Activated naive CD4-positive, alpha-beta T cell treated with anti-CD3 and anti-CD28 coated beads, Interleukin-2, amount 10 ng/mL, durations not matched to agents 7 days and 5 days (primary cell): Measurements from ENCODE around the gene TSPAN10.

Source experiments
- CTCF ChIA-PET: fragments of 350-600 bp; sonication (Branson Sonifier 250); formaldehyde crosslinking; loops from one replicate; lab custom pipeline; 2021; ENCODE audit warnings: antibody characterized with exemption; lab: Charles Lee
- DNase-seq: peaks from one replicate; pipeline ENCODE4 v3.0.0-alpha.2; 2020
- H3K27ac Mint-ChIP-seq: one replicate; pipeline ENCODE4 v1.8.0; 2021; ENCODE audit warnings: mild to moderate bottlenecking, moderate library complexity, mixed read lengths
- H3K27me3 Mint-ChIP-seq: one replicate; pipeline ENCODE4 v1.8.0; 2021; ENCODE audit warnings: mild to moderate bottlenecking, mixed read lengths
- H3K36me3 Mint-ChIP-seq: one replicate; pipeline ENCODE4 v1.8.0; 2021; ENCODE audit warnings: mixed read lengths
- H3K4me1 Mint-ChIP-seq: one replicate; pipeline ENCODE4 v1.8.0; 2021; ENCODE audit warnings: mixed read lengths
- H3K4me3 Mint-ChIP-seq: one replicate; pipeline ENCODE4 v1.8.0; 2021; ENCODE audit warnings: mild to moderate bottlenecking, moderate library complexity, mixed read lengths
- H3K9me3 Mint-ChIP-seq: one replicate; pipeline ENCODE4 v1.8.0; 2021; ENCODE audit warnings: mixed read lengths

The TSPAN10 gene

DNA sequence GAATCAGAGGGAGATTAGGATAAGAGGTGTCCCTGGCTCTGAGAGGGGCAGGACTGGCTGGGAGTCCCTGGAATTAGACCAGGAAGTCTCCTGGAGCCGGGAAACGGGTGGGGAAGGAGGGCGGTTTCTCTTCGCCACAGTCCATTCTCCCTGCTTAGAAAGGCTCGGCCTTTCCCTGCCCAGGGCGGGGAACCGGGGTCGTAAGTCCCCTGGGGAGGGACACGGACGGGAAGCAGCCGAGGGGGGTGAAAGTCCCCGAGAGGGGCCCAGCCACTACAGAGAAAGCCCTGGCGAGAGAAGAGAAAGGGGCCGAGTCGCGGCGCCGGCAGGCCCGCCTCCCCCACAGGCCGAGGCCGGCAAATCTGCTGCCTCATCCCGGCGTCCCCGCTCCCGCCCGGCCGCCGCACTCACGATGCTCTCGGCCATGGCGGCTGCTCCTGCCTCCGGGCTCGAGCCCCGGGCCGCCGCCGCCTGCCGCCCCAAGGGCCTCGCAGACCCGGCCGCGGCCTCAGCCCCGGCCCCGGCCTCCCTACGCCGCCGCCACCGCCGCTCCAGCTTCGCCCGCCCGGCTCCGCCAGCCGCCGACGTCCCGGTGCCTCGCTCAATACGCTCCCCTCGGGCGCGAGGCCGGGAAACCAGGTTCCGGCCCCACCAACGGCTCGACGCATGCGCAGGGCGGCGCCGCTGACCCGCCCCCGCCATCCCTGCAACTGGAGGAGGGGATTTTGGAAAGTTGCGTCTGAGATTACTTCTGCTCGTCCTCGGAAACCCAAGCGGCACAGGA is at the start of gene TSPAN10, which contains the start of gene NPLOC4:
Gene TSPAN10, plus strand, starts transcription at position 692 of the 784 bp plus-strand sequence. CDS start 5,217 bp downstream, outside the sequence.
Gene NPLOC4, minus strand, starts transcription at position 608 of the 784 bp plus-strand sequence. Its CDS starts 182 bp downstream, at position 426.
- no peaks in the 10 kb centered on the region for H3K9me3 Mint-ChIP-seq
- H3K36me3 Mint-ChIP-seq = peaks cover 5% of the 10 kb centered on the region
- DNase-seq = peak; percentile 81
- H3K4me3 Mint-ChIP-seq = peak within 1 kb of the TSS; percentile 89
- peaks cover 4% of the 10 kb centered on the region for H3K27me3 Mint-ChIP-seq
- H3K4me1 Mint-ChIP-seq = peaks cover 21% of the 10 kb centered on the region
- CTCF ChIA-PET = no interaction called here
- peak within 1 kb of the TSS; percentile 80 for H3K27ac Mint-ChIP-seq

DNA sequence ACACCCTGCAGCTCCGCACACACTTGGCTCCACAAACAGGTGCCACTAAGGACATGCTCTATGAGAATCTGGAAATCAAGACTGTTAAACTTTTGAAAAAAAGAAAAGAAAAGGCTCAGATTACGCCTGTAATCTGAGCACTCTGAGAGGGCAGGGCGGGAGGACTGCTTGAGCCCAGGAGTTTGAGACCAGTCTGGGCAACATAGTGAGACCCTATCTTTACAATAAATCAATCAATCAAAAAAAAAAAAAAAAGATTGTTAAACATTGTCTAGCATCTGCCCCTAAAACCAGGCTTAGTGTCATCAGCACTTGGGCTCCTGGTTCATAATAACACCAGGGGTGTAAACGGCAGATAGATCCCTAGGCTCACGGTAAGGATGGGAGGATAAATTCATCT is 47.4 kb upstream of the TSPAN10 start:
- CTCF ChIA-PET = no interaction called here
- H3K27me3 Mint-ChIP-seq = no peaks in the 10 kb centered on the region
- DNase-seq = no peak
- no peak overlapping the region for H3K4me3 Mint-ChIP-seq
- H3K9me3 Mint-ChIP-seq = no peaks in the 10 kb centered on the region
- H3K4me1 Mint-ChIP-seq = no peaks in the 10 kb centered on the region
- H3K27ac Mint-ChIP-seq = peak overlapping the region; percentile 46
- H3K36me3 Mint-ChIP-seq = peaks cover 42% of the 10 kb centered on the region

DNA sequence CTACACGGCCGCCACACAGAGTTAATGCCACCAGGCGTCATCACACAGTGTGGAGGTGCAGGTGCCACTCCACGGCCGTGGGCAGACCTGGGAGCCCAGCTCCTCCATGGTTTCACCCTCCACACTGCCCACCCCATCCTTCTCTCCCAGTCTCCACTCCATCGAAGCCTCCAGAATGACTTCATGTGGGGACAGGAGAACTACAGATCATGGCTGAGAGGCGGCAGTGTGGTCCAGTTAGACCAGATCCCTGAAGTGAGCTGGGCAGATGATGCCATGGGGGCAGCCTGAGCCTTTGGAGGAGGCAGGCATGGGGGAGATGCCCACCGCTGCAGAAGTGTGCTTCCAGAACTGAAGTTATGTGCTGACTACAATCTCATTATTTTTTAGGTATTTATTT is 46.9 kb upstream of the TSPAN10 start:
- H3K9me3 Mint-ChIP-seq = no peaks in the 10 kb centered on the region
- no peak overlapping the region for H3K4me3 Mint-ChIP-seq
- no peaks in the 10 kb centered on the region for H3K27me3 Mint-ChIP-seq
- H3K27ac Mint-ChIP-seq = no peak overlapping the region
- no peaks in the 10 kb centered on the region for H3K4me1 Mint-ChIP-seq
- DNase-seq = no peak
- H3K36me3 Mint-ChIP-seq = peaks cover 41% of the 10 kb centered on the region
- CTCF ChIA-PET = interaction anchor here (1.0 kb wide), 1 partner anchor 11 kb away, joined by 3 read pairs; no protein-coding TSS in a partner anchor

DNA sequence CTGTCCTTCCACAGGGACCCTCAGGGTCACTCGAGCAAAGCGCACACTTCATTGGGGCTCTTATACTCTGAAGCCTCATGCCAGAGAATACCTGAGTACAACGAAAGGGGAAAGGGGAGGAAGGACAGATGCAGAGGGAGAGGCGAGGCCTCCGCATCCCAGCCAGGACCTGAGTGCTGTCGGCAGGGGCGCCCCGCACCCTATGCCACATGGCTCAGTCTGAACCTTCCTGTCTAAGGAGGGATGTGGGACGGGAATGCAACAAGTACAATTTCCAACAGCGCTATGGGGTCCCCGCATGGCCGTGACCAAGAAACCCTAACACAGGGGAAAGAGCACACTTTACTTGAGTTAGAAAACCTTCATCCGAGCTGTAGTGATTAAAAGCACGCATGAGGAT is 45.0 kb upstream of the TSPAN10 start:
- Mint-ChIP-seq H3K4me3 (no peak overlapping the region), H3K27ac (no peak overlapping the region), H3K27me3 (no peaks in the 10 kb centered on the region), H3K9me3 (no peaks in the 10 kb centered on the region), H3K36me3 (peaks cover 30% of the 10 kb centered on the region), H3K4me1 (no peaks in the 10 kb centered on the region)
- DNase-seq = no peak
- CTCF ChIA-PET = interaction anchor here (1.9 kb wide), 1 partner anchor 9 kb away, joined by 5 read pairs; no protein-coding TSS in a partner anchor

DNA sequence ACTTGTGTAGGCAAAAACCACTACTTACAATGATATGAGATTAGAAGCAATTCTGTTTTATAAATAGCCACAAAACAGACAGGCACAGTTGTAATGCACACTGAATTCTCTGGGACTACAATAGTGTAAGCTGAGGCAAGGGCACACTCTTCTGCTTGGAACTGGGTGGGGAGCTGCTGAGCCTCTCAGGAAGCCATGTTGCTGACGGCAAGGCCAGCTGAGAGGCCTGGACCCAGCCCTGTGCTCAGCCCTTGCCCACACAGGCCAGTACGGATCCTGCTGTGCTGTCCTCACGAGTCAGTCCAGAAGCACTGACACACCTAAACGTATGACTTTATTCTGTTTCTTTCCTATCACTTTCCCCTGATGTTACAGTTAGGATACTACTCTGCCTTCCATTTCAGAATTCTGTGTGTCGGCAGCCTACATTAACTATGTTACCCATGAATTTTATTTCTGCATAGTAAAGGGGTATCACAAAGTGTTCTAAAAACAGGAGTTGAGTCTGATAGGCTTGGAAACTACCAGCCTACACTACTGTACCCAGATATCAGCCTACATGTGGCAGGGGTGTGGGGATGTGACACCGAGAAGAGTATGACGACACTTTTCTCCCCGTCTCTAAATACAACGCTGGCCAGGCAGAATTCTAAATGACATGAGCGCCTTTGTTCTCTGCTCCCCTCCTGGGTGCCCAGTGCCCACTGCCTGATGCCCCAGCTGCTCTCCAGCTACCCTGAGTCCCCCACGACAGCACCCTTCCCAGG is 43.7 kb upstream of the TSPAN10 start:
- Mint-ChIP-seq H3K27me3 (no peaks in the 10 kb centered on the region), H3K27ac (peak overlapping the region; percentile 26), H3K4me3 (no peak overlapping the region), H3K36me3 (peaks cover 30% of the 10 kb centered on the region), H3K4me1 (peaks cover 2% of the 10 kb centered on the region), H3K9me3 (no peaks in the 10 kb centered on the region)
- CTCF ChIA-PET = interaction anchor here (1.9 kb wide), 1 partner anchor 8 kb away, joined by 5 read pairs; no protein-coding TSS in a partner anchor
- DNase-seq = no peak

DNA sequence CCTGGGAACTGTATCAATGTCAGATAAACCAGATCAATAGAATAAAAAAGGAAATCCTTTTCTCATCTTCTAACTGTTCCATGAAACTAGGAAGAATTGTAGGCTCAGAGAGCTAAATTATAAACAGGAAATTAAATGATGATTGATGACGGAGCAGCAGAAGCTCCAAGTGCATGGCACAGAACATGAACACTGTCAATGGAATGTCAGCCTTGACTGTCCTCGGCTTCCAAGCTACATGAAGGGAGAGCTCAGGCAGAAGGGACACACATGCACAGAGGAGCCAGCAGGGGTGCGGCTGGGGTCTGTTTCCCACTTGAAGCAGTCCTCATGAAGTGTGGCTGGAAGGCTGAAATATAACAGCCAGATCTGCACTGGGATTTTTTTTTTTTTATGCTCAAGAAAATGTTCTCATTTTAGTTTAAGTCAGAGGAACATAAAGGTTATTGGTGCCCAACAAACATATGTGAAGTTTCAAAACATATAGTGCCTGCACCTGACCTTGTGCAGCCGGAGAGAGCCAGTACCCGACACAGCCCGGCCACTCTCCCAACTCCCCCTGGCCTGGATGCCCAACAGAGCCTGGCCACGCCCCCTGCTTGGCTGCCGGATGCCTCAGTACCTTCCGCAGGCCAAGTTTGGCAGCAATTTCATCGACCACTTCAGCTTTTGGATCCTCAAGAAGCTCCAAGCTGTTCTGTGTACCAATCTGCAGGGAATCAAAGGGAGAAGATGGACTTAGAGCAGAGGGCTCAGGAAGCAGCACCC is 37.1 kb upstream of the TSPAN10 start:
- DNase-seq = no peak
- H3K27me3 Mint-ChIP-seq = no peaks in the 10 kb centered on the region
- CTCF ChIA-PET = interaction anchor here (0.9 to 2.4 kb wide), 8 partner anchors 14 to 308 kb away, joined by 3 to 16 read pairs (median 6); no protein-coding TSS in a partner anchor
- H3K27ac Mint-ChIP-seq = no peak overlapping the region
- no peak overlapping the region for H3K4me3 Mint-ChIP-seq
- H3K36me3 Mint-ChIP-seq = peaks cover 39% of the 10 kb centered on the region
- peaks cover 7% of the 10 kb centered on the region for H3K4me1 Mint-ChIP-seq
- no peaks in the 10 kb centered on the region for H3K9me3 Mint-ChIP-seq

DNA sequence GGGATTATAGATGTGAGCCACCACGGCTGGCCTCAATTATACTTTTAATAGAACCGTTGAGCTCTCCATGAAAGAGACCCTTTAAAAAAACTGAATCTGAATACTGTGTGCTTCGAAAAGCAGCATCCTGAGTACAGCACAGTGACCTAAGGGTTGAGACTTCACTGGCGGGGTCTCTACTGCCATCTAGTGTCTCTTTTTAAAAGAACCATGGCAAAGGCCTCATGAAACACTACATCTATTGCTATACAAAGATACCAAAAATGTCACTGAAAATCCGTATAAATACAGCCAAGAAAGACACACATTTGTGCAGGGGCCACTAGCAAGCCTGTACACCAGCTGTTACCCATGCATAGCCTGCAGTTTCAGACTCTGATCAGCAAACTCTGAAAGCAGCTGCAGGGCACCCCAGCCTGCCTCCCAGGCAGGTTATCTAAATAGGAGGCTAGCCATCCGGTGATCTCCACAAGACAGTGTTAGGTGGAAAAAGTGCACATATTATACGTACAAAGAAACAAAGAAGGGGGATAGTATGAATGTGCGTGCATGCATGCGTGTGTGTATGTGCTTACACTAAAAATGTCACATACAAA is 35.4 kb upstream of the TSPAN10 start:
- DNase-seq = peak; percentile 58
- H3K27ac Mint-ChIP-seq = no peak overlapping the region
- H3K27me3 Mint-ChIP-seq = no peaks in the 10 kb centered on the region
- no peaks in the 10 kb centered on the region for H3K9me3 Mint-ChIP-seq
- peaks cover 7% of the 10 kb centered on the region for H3K4me1 Mint-ChIP-seq
- H3K36me3 Mint-ChIP-seq = peaks cover 49% of the 10 kb centered on the region
- no peak overlapping the region for H3K4me3 Mint-ChIP-seq
- CTCF ChIA-PET = interaction anchor here (0.6 to 2.4 kb wide), 20 partner anchors 9 to 1262 kb away, joined by 3 to 16 read pairs (median 4); no protein-coding TSS in a partner anchor

DNA sequence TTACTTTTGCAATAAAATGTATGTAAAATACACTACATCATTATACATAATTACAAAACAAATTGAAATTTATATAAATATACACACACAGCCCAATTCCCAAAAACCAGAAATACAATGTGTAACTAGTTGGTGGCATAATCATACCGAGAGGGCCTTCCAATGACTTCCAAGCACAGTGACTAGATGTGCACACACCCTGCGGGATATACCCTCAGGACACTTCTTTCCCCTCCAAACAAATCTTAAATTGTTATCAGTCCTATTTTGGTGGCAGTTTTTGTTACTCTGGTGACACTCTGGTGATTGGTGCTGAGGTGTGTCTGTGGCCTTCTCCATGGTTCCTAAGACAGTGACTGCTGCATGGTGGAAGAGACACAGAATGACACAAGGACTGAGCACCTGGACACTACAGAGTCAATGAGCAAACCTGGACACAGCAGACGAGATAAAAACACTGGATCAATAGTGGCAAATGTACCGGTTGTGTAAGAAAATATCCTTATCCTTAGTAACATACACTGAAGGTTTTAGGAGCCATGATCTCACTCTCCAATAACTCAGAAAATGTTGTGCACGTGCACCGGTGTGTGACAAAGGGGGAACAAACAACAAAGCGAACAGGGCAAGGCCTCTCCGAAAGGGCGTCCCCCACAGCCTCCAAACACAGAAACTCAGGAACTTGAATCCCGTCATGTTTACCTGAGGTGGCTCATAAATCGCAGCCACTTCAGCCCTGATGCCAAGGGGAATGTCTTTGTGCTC is 33.0 kb upstream of the TSPAN10 start:
- no peaks in the 10 kb centered on the region for H3K9me3 Mint-ChIP-seq

DNA sequence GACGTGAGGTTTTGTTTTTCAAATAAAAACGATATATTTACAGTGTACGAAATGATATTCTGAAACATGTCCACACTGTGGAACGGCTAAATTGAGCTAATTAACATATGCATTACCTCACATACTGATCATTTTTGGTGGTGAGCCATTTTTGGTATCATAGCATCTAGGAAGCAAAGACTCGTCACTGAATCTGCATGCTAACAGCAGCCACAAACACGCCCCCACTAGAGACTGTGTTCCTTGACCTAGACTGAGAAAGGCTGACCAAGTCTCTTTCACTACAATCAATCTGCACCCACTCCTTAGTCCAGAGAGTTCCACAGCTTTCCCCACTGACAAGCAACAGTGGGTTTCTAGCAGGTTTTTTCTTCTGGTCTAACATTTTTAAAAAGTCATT is 29.6 kb upstream of the TSPAN10 start:
- no peak overlapping the region for H3K27ac Mint-ChIP-seq
- CTCF ChIA-PET = interaction anchor here (0.6 kb wide), 1 partner anchor 203 kb away, joined by 3 read pairs; no protein-coding TSS in a partner anchor
- H3K36me3 Mint-ChIP-seq = peaks cover 35% of the 10 kb centered on the region
- no peaks in the 10 kb centered on the region for H3K27me3 Mint-ChIP-seq
- H3K9me3 Mint-ChIP-seq = no peaks in the 10 kb centered on the region
- H3K4me3 Mint-ChIP-seq = no peak overlapping the region
- DNase-seq = no peak
- H3K4me1 Mint-ChIP-seq = no peaks in the 10 kb centered on the region

More for the DNA sequence above, 33.0 kb upstream of the TSPAN10 start:
- no peak for DNase-seq
- H3K27me3 Mint-ChIP-seq = no peaks in the 10 kb centered on the region
- peak overlapping the region; percentile 25 for H3K27ac Mint-ChIP-seq
- H3K4me1 Mint-ChIP-seq = peaks cover 3% of the 10 kb centered on the region
- H3K36me3 Mint-ChIP-seq = peaks cover 42% of the 10 kb centered on the region
- CTCF ChIA-PET = interaction anchor here (0.7 kb wide), 1 partner anchor 52 kb away, joined by 3 read pairs; the partner anchor contains the start of gene FAAP100
- no peak overlapping the region for H3K4me3 Mint-ChIP-seq

DNA sequence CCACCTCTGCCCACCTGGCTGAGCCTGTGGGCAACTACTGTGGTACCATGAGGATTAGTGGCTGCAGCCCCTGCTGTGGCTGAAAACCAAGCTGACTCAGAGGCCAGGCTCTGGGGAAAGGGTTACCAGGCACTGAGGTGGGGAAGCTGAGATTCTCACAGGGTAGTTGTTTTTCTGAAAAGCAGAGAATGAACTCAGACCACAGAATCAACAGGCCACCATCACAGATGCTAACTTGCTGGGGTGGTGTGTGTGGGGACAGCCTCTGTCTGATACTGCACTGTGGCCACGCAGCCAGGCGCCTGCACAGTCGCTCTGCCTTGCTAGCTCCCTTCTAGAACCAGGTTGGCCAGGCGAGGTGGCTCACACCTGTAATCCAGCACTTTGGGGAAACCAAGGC is 28.9 kb upstream of the TSPAN10 start:
- Mint-ChIP-seq H3K36me3 (peaks cover 38% of the 10 kb centered on the region), H3K9me3 (no peaks in the 10 kb centered on the region), H3K27me3 (no peaks in the 10 kb centered on the region), H3K4me3 (no peak overlapping the region), H3K4me1 (no peaks in the 10 kb centered on the region), H3K27ac (no peak overlapping the region)
- DNase-seq = no peak
- CTCF ChIA-PET = no interaction called here

DNA sequence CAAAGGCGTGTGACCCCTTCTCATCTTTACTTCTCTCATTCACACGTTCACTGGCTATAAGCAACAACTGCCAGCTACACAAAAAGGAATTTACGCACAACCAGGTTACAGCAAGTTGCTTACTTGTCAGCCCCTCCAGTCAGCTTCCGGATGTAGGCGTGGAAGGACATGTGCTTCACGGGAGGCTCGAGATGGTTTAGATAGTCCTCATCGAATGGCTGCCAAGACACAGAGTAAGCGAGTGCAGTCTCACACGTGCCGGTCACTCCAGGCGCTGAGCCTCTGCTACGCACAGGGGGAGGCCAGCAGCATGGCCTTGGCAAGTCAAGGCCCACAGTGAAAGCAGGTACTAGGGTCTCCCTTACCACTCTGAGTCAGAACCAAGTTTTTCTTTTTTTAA is 28.4 kb upstream of the TSPAN10 start:
- Mint-ChIP-seq H3K4me3 (no peak overlapping the region), H3K4me1 (no peaks in the 10 kb centered on the region), H3K9me3 (no peaks in the 10 kb centered on the region), H3K27me3 (no peaks in the 10 kb centered on the region), H3K27ac (no peak overlapping the region), H3K36me3 (peaks cover 43% of the 10 kb centered on the region)
- CTCF ChIA-PET = no interaction called here
- no peak for DNase-seq

DNA sequence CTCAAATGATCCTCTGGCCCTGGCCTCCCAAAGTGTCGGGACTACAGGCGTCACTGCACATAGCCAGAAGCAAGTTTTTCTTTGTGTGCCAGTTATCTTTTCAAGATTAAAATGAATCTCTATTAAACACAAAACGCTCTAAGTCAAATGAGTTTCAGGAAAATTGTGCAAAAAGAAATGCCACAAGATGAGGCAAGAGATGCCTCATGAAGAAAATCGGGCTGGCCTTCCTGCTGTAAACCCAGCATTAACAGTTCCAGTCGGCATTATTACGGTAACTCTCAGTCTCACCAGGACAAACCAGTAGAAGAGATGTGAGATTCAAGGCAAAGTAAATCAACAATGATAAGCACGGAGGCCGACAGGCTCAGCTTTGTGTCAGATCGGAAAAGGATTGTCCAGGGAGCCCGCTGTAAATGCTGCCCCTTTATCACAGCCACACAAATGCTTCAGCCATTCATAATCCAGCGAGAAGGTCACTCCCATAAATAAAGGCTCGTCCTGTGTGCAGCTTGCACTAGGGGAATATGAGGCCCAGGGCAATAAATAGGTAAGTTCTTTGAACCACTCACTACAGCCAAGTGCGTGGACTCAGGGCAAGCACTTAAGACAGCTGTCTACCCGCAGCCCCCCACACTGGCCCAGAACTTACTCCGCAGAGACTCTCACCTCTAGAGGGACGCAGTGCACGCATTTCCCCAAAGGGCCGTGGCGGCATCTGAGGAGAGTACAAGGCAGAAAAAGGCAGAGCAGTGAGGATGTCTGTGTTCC is 27.3 kb upstream of the TSPAN10 start:
- Mint-ChIP-seq H3K4me3 (no peak overlapping the region), H3K36me3 (peaks cover 41% of the 10 kb centered on the region), H3K4me1 (peaks cover 6% of the 10 kb centered on the region), H3K9me3 (no peaks in the 10 kb centered on the region), H3K27me3 (no peaks in the 10 kb centered on the region), H3K27ac (no peak overlapping the region)
- CTCF ChIA-PET = no interaction called here
- no peak for DNase-seq
